Activated naive CD4-positive, alpha-beta T cell treated with anti-CD3 and anti-CD28 coated beads, Interleukin-2, amount 50 U/mL, for 72 hours (primary cell): ENCODE results near the gene PALM. TPM values are rescaled to one million over a fixed set of nuclear protein-coding genes. Genes with fewer than 3 reads are reported as not detected.
"Not testable (repeated sequence)": the region's sequence is repeated elsewhere in the genome, so short reads cannot be mapped to it uniquely, and the experiment has no call there.

Experiments used
- ATAC-seq, 2 donors: fragments of 150-1000 bp; cut with Tn5 transposase; 2 replicates each; pipeline ENCODE4 v1.10.0; 2021; ENCODE audit warnings: mild to moderate bottlenecking in 2 of 2, moderate library complexity in 2 of 2
- DNase-seq, 2 donors: peaks; one replicate each; pipeline ENCODE4 v3.0.0; 2021 to 2022; ENCODE audit warnings: low spot score in 2 of 2
- H3K27ac Mint-ChIP-seq, 2 donors: one replicate each; pipeline ENCODE4 v1.8.0; 2022; ENCODE audit warnings: mild to moderate bottlenecking in 2 of 2, mixed read lengths in 2 of 2
- H3K36me3 Mint-ChIP-seq, 2 donors: one replicate each; pipeline ENCODE4 v1.8.0; 2022; ENCODE audit warnings: mixed read lengths in 2 of 2
- H3K9me3 Mint-ChIP-seq, 2 donors: one replicate each; pipeline ENCODE4 v1.8.0; 2022; ENCODE audit warnings: mixed read lengths in 2 of 2
- total RNA-seq, 2 donors: library from RNA; stranded (reverse); gene quantifications; one replicate each; pipeline ENCODE4 v1.2.3, GENCODE V29; 2022

PALM gene
- total RNA-seq, 2 donors from 2014 or later = 0.66 TPM; not detected in 1

GRCh38 chr19:737591-738093 is 28.9 kb downstream of the PALM start:
- DNase-seq = peak in 1 of 2 donors; percentile 73
- no peaks in the 10 kb centered on the region for H3K9me3 Mint-ChIP-seq
- no peak overlapping the region for H3K27ac Mint-ChIP-seq
- peak; percentile 61 to 79 for ATAC-seq
- H3K36me3 Mint-ChIP-seq = no peaks in the 10 kb centered on the region

GRCh38 chr19:738509-739128 is 29.9 kb downstream of the PALM start:
- no peaks in the 10 kb centered on the region for H3K9me3 Mint-ChIP-seq
- H3K36me3 Mint-ChIP-seq = no peaks in the 10 kb centered on the region
- ATAC-seq = no peak
- no peak for DNase-seq
- no peak overlapping the region for H3K27ac Mint-ChIP-seq

- no peaks in the 10 kb centered on the region for H3K36me3 Mint-ChIP-seq
- no peak overlapping the region for H3K27ac Mint-ChIP-seq
- ATAC-seq (no peak), DNase-seq (no peak)
- no peaks in the 10 kb centered on the region for H3K9me3 Mint-ChIP-seq
These were observed 31.4 kb downstream of the PALM start for GRCh38 chr19:739998-740715.

GRCh38 chr19:740816-741505 is 32.2 kb downstream of the PALM start:
- DNase-seq, H3K36me3 Mint-ChIP-seq, H3K27ac Mint-ChIP-seq, H3K9me3 Mint-ChIP-seq, ATAC-seq: not testable (repeated sequence)

GRCh38 chr19:741506-742131 is 32.9 kb downstream of the PALM start:
- DNase-seq = no peak
- no peaks in the 10 kb centered on the region for H3K36me3 Mint-ChIP-seq
- no peak overlapping the region for H3K27ac Mint-ChIP-seq
- peak in 1 of 2 donors; percentile 60 for ATAC-seq
- H3K9me3 Mint-ChIP-seq = no peaks in the 10 kb centered on the region

GRCh38 chr19:742540-743075 is 33.9 kb downstream of the PALM start:
- no peaks in the 10 kb centered on the region for H3K9me3 Mint-ChIP-seq
- no peak overlapping the region for H3K27ac Mint-ChIP-seq
- no peak for ATAC-seq
- no peak for DNase-seq
- no peaks in the 10 kb centered on the region for H3K36me3 Mint-ChIP-seq

- ATAC-seq (no peak), DNase-seq (no peak)
- H3K9me3 Mint-ChIP-seq = no peaks in the 10 kb centered on the region
- H3K36me3 Mint-ChIP-seq = no peaks in the 10 kb centered on the region
- no peak overlapping the region for H3K27ac Mint-ChIP-seq
These were observed 34.5 kb downstream of the PALM start for GRCh38 chr19:743168-743687.

- not testable (repeated sequence) for H3K9me3 Mint-ChIP-seq, DNase-seq, H3K27ac Mint-ChIP-seq, H3K36me3 Mint-ChIP-seq, ATAC-seq
These were observed 36.4 kb downstream of the PALM start for GRCh38 chr19:745138-745537.

- H3K27ac Mint-ChIP-seq = no peak overlapping the region
- no peak for ATAC-seq
- no peak for DNase-seq
- H3K9me3 Mint-ChIP-seq = no peaks in the 10 kb centered on the region
- no peaks in the 10 kb centered on the region for H3K36me3 Mint-ChIP-seq
These were observed 37.6 kb downstream of the PALM start for GRCh38 chr19:746208-746819.

- H3K27ac Mint-ChIP-seq = no peak overlapping the region
- no peak for DNase-seq
- H3K9me3 Mint-ChIP-seq = no peaks in the 10 kb centered on the region
- no peaks in the 10 kb centered on the region for H3K36me3 Mint-ChIP-seq
- no peak for ATAC-seq
These were observed 38.2 kb downstream of the PALM start for GRCh38 chr19:746956-747355.

GRCh38 chr19:747432-748273 is 38.9 kb downstream of the PALM start:
- DNase-seq (no peak), ATAC-seq (no peak)
- no peaks in the 10 kb centered on the region for H3K9me3 Mint-ChIP-seq
- H3K36me3 Mint-ChIP-seq = no peaks in the 10 kb centered on the region
- H3K27ac Mint-ChIP-seq = no peak overlapping the region

GRCh38 chr19:748274-748598 is 39.5 kb downstream of the PALM start:
- Mint-ChIP-seq H3K27ac (no peak overlapping the region), H3K9me3 (no peaks in the 10 kb centered on the region), H3K36me3 (no peaks in the 10 kb centered on the region)
- no peak for DNase-seq
- no peak for ATAC-seq

GRCh38 chr19:749811-750210 is 41.1 kb downstream of the PALM start:
- H3K36me3 Mint-ChIP-seq = no peaks in the 10 kb centered on the region
- ATAC-seq (no peak), DNase-seq (no peak)
- no peak overlapping the region for H3K27ac Mint-ChIP-seq
- no peaks in the 10 kb centered on the region for H3K9me3 Mint-ChIP-seq

- ATAC-seq (no peak), DNase-seq (no peak)
- H3K9me3 Mint-ChIP-seq = no peaks in the 10 kb centered on the region
- no peaks in the 10 kb centered on the region for H3K36me3 Mint-ChIP-seq
- no peak within 1 kb of the TSS for H3K27ac Mint-ChIP-seq
These were observed 42.1 kb downstream of the PALM start, which contains the start of gene MISP for GRCh38 chr19:750640-751423. Gene MISP, plus strand, starts transcription at chr19:751112. Its CDS starts 5,835 bp downstream, at chr19:756947.
